Vagina (tissue), 2 donors: ENCODE results near the gene ALG9.

Experiments
- CTCF ChIP-seq, 3 experiments: fragments of 450-650 bp in 2 of 3; fragments of 200-600 bp in 1 of 3; sonication (generic) in 1 of 3; IDR thresholded peaks; one replicate each; pipeline ENCODE4 v1.5.1; 2017 to 2019; ENCODE audit warnings: antibody characterized with exemption in 3 of 3, mild to moderate bottlenecking in 2 of 3, moderate library complexity in 2 of 3
- POLR2A ChIP-seq, 2 donors: fragments of 450-650 bp; IDR thresholded peaks; one replicate each; pipeline ENCODE4 v1.6.1; 2017; ENCODE audit warnings: antibody characterized with exemption in 2 of 2, mild to moderate bottlenecking in 2 of 2, moderate library complexity in 2 of 2

- TF ChIP-seq CTCF (IDR thresholded peaks at IDR 0.05) (no peak), POLR2A (IDR thresholded peaks at IDR 0.05) (no peak)
Measured at GRCh38 chr11:111834432-111835163, 36.8 kb downstream of the ALG9 start.
